KMS-11 (cell line): ENCODE results near the gene TOMM70.

Source experiments
- H2AFZ ChIP-seq: fragments of 200-600 bp; sonication (generic); 2 replicates; pipeline ENCODE4 v1.6.1; 2016; ENCODE audit warnings: antibody characterized with exemption, mixed run types, low read depth
- H3K27ac ChIP-seq: fragments of 200-600 bp; sonication (generic); 2 replicates; pipeline ENCODE4 v1.6.1; 2016; ENCODE audit warnings: mild to moderate bottlenecking, mixed run types
- H3K27me3 ChIP-seq: fragments of 200-600 bp; sonication (generic); 2 replicates; pipeline ENCODE4 v1.6.1; 2017; ENCODE audit warnings: mild to moderate bottlenecking, low read depth, mixed run types, moderate library complexity; ENCODE audit not compliant: insufficient read depth
- H3K36me3 ChIP-seq: fragments of 200-600 bp; sonication (generic); 2 replicates; pipeline ENCODE4 v1.6.1; 2017; ENCODE audit warnings: mild to moderate bottlenecking, mixed run types; ENCODE audit not compliant: insufficient read depth
- H3K4me1 ChIP-seq: fragments of 200-600 bp; sonication (generic); 2 replicates; pipeline ENCODE4 v1.6.1; 2016; ENCODE audit warnings: mild to moderate bottlenecking, low read depth, mixed run types; ENCODE audit not compliant: poor library complexity, severe bottlenecking
- H3K4me2 ChIP-seq: fragments of 200-600 bp; sonication (generic); 2 replicates; pipeline ENCODE4 v1.7.0; 2016; ENCODE audit warnings: mild to moderate bottlenecking, mixed run types
- H3K4me3 ChIP-seq: fragments of 200-600 bp; sonication (generic); IDR thresholded peaks from 2 replicates; pipeline ENCODE4 v1.6.1; 2017; ENCODE audit warnings: low read depth, low read length, mixed read lengths; ENCODE audit not compliant: insufficient read depth
- H3K79me2 ChIP-seq: fragments of 200-600 bp; sonication (generic); 2 replicates; pipeline ENCODE4 v1.6.1; 2016; ENCODE audit warnings: low read depth, mixed run types; ENCODE audit not compliant: insufficient read depth
- H3K9ac ChIP-seq: fragments of 200-600 bp; sonication (generic); 2 replicates; pipeline ENCODE4 v1.6.1; 2016; ENCODE audit warnings: mild to moderate bottlenecking, mixed run types
- H4K20me1 ChIP-seq: fragments of 200-600 bp; sonication (generic); 2 replicates; pipeline ENCODE4 v1.6.1; 2016; ENCODE audit warnings: mild to moderate bottlenecking, mixed run types; ENCODE audit not compliant: insufficient read depth
- TF ChIP-seq, protein P1 (sequence below): fragments of 200-600 bp; sonication (generic); conservative IDR thresholded peaks from 2 replicates; pipeline ENCODE4 v1.6.1; 2017; ENCODE audit warnings: low read depth, mild to moderate bottlenecking, antibody characterized with exemption, low read length, moderate library complexity, mixed read lengths

TOMM70 gene

GRCh38 chr3:100407977-100408532 is 7.2 kb upstream of the TOMM70 start:
- Histone ChIP-seq H3K4me2 (no peak overlapping the region), H3K4me1 (peaks cover 14% of the 10 kb centered on the region), H3K27me3 (no peaks in the 10 kb centered on the region), H3K36me3 (no peaks in the 10 kb centered on the region), H4K20me1 (no peaks in the 10 kb centered on the region), H3K4me3 (no peak overlapping the region), H3K9ac (no peak overlapping the region), H3K27ac (no peak overlapping the region), H2AFZ (no peak overlapping the region), H3K79me2 (peaks cover 11% of the 10 kb centered on the region; the same call in 1 of the 2 replicates)
- TF ChIP-seq, protein P1, sequence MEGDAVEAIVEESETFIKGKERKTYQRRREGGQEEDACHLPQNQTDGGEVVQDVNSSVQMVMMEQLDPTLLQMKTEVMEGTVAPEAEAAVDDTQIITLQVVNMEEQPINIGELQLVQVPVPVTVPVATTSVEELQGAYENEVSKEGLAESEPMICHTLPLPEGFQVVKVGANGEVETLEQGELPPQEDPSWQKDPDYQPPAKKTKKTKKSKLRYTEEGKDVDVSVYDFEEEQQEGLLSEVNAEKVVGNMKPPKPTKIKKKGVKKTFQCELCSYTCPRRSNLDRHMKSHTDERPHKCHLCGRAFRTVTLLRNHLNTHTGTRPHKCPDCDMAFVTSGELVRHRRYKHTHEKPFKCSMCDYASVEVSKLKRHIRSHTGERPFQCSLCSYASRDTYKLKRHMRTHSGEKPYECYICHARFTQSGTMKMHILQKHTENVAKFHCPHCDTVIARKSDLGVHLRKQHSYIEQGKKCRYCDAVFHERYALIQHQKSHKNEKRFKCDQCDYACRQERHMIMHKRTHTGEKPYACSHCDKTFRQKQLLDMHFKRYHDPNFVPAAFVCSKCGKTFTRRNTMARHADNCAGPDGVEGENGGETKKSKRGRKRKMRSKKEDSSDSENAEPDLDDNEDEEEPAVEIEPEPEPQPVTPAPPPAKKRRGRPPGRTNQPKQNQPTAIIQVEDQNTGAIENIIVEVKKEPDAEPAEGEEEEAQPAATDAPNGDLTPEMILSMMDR: no peak

DNA sequence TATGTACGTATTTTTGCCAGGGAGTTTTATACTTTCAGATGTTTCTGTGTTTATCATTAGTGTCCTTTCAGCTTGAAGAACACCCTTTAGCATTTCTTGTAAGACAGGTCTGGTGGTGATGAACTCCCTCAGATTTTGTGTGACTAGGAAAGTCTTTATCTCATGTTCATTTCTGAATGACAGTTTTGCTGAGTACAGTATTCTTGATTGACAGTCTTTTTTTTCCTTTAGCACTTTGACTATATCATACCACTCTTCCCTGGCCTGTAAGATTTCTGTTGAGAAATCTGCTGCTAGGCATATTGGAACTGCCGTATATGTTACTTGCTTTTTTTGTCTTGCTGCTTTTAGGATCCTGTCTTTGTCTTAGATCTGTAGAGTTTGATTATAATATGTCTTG is 6.3 kb upstream of the TOMM70 start:
- peaks cover 14% of the 10 kb centered on the region; the same call in 1 of the 2 replicates for H3K79me2 ChIP-seq
- H3K4me2 ChIP-seq: no peak overlapping the region

DNA sequence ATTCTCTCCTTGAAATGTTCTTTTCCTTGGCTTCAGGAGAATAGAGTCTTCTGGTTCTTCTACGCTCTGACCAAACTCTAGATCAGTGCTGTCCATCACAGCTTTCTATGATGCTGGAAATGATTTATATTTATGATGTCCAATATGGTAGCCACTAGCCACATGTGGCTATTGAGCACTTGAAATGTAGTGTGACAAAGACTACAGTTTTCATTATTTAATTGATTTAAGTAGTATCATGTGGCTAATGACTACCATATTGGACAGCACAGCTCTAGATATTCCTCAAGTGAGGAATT is 3.3 kb upstream of the TOMM70 start:
- peak overlapping the region; percentile 84; the same call in 1 of the 2 replicates for H3K4me2 ChIP-seq
- no peaks in the 10 kb centered on the region for H3K36me3 ChIP-seq
- TF ChIP-seq, protein P1: no peak
- H3K79me2 ChIP-seq: peaks cover 31% of the 10 kb centered on the region
- no peak overlapping the region for H3K27ac ChIP-seq
- no peaks in the 10 kb centered on the region; the same call in 1 of the 2 replicates for H4K20me1 ChIP-seq
- no peak overlapping the region for H3K4me3 ChIP-seq
- H3K27me3 ChIP-seq: no peaks in the 10 kb centered on the region
- no peak overlapping the region for H3K9ac ChIP-seq
- peaks cover 25% of the 10 kb centered on the region for H3K4me1 ChIP-seq
- H2AFZ ChIP-seq: no peak overlapping the region

More for the DNA sequence above, 6.3 kb upstream of the TOMM70 start:
- no peak overlapping the region for H3K4me3 ChIP-seq
- no peak overlapping the region for H3K27ac ChIP-seq
- TF ChIP-seq, protein P1: no peak
- no peaks in the 10 kb centered on the region for H4K20me1 ChIP-seq
- no peaks in the 10 kb centered on the region for H3K36me3 ChIP-seq
- H2AFZ ChIP-seq: no peak overlapping the region
- H3K4me1 ChIP-seq: peaks cover 21% of the 10 kb centered on the region
- H3K9ac ChIP-seq: no peak overlapping the region
- H3K27me3 ChIP-seq: no peaks in the 10 kb centered on the region

DNA sequence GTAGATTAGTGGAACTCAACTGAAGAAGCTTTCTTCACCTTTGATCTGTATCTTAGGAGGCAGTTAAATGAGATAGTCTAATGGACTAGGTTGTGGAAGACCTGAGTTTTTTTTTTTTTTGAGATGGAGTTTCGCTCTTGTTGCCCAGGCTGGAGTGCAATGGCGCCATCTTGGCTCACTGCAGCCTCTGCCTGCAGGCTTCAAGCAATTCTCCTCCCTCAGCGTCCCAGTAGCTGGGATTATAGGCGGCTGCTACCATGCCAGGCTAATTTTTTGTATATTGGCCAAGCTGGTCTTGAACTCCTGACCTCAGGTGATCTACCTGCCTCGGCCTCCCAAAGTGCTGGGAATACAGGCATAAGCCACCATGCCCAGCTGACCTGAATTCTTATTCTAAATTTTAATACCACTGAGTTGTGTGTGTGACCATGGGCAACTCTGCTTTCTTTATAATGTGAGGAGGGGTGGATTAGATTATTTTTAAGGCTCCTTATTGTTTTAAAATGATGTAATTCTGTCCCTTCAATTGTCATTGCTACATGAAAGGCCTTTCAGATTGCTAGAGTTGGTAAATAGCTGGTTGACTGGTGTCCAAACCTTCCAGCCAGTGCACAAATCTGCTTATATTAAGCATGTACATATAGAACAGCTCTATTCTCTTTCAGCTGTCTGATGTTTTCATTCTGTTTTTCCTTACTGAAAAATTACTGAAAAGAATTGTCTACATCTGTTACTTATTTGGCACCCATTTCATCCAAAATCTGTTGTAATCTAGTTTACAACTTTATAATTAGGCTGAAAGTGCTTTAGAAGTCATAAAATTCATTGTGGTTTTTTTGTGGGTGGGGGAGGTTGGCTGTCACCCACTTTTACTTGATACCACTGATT is 2.7 kb upstream of the TOMM70 start:
- Histone ChIP-seq H2AFZ (no peak overlapping the region), H3K4me1 (peaks cover 31% of the 10 kb centered on the region), H3K79me2 (peaks cover 37% of the 10 kb centered on the region), H3K4me3 (no peak overlapping the region), H3K36me3 (no peaks in the 10 kb centered on the region), H3K27ac (no peak overlapping the region), H3K27me3 (no peaks in the 10 kb centered on the region), H4K20me1 (no peaks in the 10 kb centered on the region; the same call in 1 of the 2 replicates), H3K4me2 (peak overlapping the region; percentile 84), H3K9ac (no peak overlapping the region)
- TF ChIP-seq, protein P1: no peak
